ENCODE results near the gene ANXA3. TPM values are rescaled to one million over a fixed set of nuclear protein-coding genes. Genes with fewer than 3 reads are reported as not detected.
"Not testable (repeated sequence)": the region's sequence is repeated elsewhere in the genome, so short reads cannot be mapped to it uniquely, and the experiment has no call there.

Gene ANXA3
- total and polyA plus RNA-seq, 4 donors = 15.4 to 70.0 (median 29.9) TPM

GRCh38 chr4:78588894-78589545 lies 37.5 kb downstream of the ANXA3 start:
- Histone ChIP-seq H3K36me3 (ENCODE audit: control insufficient read depth, insufficient read depth, low read length) (no peaks in the 10 kb centered on the region), H3K27ac (ENCODE audit: low read depth, low read length) (no peak overlapping the region), H3K4me1 (ENCODE audit: control insufficient read depth, insufficient read depth, low read length) (no peaks in the 10 kb centered on the region), H3K9me3 (ENCODE audit: control insufficient read depth, insufficient read depth, low read length) (no peaks in the 10 kb centered on the region), H3K4me3 (ENCODE audit: low read depth, low read length) (no peak overlapping the region), H3K27me3 (ENCODE audit: control insufficient read depth, insufficient read depth, low read length) (no peaks in the 10 kb centered on the region)
- 29% methylated on average over 4 of the region's 4 CpGs for WGBS (ENCODE audit: insufficient coverage)
- peak in 1 of 6 donors; percentile 61 for DNase-seq (ENCODE audit: low read depth in 4 of 6, low spot score in 6 of 6)

GRCh38 chr4:78591404-78591803 lies 39.8 kb downstream of the ANXA3 start:
- no peaks in the 10 kb centered on the region for H3K27me3 ChIP-seq (ENCODE audit: control insufficient read depth, insufficient read depth, low read length)
- no peak for DNase-seq (ENCODE audit: low read depth in 4 of 6, low spot score in 6 of 6)
- no peaks in the 10 kb centered on the region for H3K9me3 ChIP-seq (ENCODE audit: control insufficient read depth, insufficient read depth, low read length)
- H3K36me3 ChIP-seq (ENCODE audit: control insufficient read depth, insufficient read depth, low read length) = no peaks in the 10 kb centered on the region
- H3K4me1 ChIP-seq (ENCODE audit: control insufficient read depth, insufficient read depth, low read length) = no peaks in the 10 kb centered on the region
- H3K27ac ChIP-seq (ENCODE audit: low read depth, low read length) = no peak overlapping the region
- WGBS (ENCODE audit: insufficient coverage) = no CpG with 5 or more reads among the region's 2 CpGs
- no peak overlapping the region for H3K4me3 ChIP-seq (ENCODE audit: low read depth, low read length)

- no peaks in the 10 kb centered on the region for H3K9me3 ChIP-seq (ENCODE audit: control insufficient read depth, insufficient read depth, low read length)
- no CpG with 5 or more reads among the region's 3 CpGs for WGBS (ENCODE audit: insufficient coverage)
- no peaks in the 10 kb centered on the region for H3K4me1 ChIP-seq (ENCODE audit: control insufficient read depth, insufficient read depth, low read length)
- no peak overlapping the region for H3K27ac ChIP-seq (ENCODE audit: low read depth, low read length)
- no peaks in the 10 kb centered on the region for H3K27me3 ChIP-seq (ENCODE audit: control insufficient read depth, insufficient read depth, low read length)
- H3K4me3 ChIP-seq (ENCODE audit: low read depth, low read length) = no peak overlapping the region
- no peaks in the 10 kb centered on the region for H3K36me3 ChIP-seq (ENCODE audit: control insufficient read depth, insufficient read depth, low read length)
- DNase-seq (ENCODE audit: low read depth in 4 of 6, low spot score in 6 of 6) = no peak
Observed at GRCh38 chr4:78592088-78592783, 40.7 kb downstream of the ANXA3 start.

DNA sequence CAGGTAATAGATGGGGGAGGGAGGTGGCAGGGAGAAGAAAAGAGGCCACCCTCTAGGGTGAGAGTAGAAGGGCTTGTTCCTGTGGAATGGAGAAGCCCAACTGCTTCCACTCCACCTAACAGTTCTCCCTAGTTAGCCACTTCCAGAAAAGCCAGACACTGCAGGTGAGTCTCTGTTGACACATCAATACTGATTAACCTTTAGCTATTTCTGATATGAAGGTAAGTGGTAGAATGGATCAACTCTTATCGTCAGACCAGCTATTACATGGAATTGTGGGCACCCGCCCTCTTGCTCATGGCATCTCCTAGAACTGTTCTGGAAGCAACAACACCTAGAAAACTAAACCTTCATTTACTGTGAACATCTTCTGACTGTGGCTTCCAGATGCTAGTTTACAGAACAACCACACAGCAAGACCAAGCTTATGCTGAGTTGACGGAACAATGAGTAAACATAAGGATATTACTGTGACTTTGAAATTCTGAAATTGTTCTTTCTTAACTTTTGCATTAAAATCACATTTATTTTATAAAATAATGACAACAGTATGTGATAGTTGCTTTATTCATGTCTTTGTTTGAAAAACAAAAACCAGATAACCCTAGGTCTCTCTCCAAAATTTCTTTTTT lies 44.7 kb downstream of the ANXA3 start:
- no peaks in the 10 kb centered on the region for H3K4me1 ChIP-seq (ENCODE audit: control insufficient read depth, insufficient read depth, low read length)
- WGBS (ENCODE audit: insufficient coverage) = 90% methylated on average over 2 of the region's 3 CpGs
- no peak overlapping the region for H3K27ac ChIP-seq (ENCODE audit: low read depth, low read length)
- H3K4me3 ChIP-seq (ENCODE audit: low read depth, low read length) = no peak overlapping the region
- no peaks in the 10 kb centered on the region for H3K9me3 ChIP-seq (ENCODE audit: control insufficient read depth, insufficient read depth, low read length)
- H3K27me3 ChIP-seq (ENCODE audit: control insufficient read depth, insufficient read depth, low read length) = no peaks in the 10 kb centered on the region
- H3K36me3 ChIP-seq (ENCODE audit: control insufficient read depth, insufficient read depth, low read length) = no peaks in the 10 kb centered on the region
- DNase-seq (ENCODE audit: low read depth in 4 of 6, low spot score in 6 of 6) = no peak

DNA sequence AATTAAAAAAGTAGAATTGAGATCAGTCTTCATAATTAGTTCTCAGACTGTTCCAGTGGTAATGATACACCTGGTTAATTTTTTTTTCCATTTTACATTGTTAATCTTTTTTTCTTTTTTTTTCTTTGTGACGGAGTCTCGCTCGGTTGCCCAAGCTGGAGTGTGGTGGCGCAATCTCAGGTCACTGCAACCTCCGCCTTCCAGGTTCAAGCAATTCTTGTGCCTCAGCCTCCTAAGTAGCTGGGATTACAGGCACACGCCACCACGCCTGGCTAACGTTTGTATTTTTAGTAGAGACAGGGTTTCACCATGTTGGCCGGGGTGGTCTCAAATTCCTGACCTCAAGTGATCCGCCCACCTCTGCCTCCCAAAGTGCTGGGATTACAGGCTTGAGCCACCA lies 46.9 kb downstream of the ANXA3 start:
- not testable (repeated sequence) for DNase-seq (ENCODE audit: low read depth in 4 of 6, low spot score in 6 of 6); H3K36me3 ChIP-seq (ENCODE audit: control insufficient read depth, insufficient read depth, low read length); H3K4me1 ChIP-seq (ENCODE audit: control insufficient read depth, insufficient read depth, low read length); H3K27ac ChIP-seq (ENCODE audit: low read depth, low read length); H3K9me3 ChIP-seq (ENCODE audit: control insufficient read depth, insufficient read depth, low read length); H3K27me3 ChIP-seq (ENCODE audit: control insufficient read depth, insufficient read depth, low read length); H3K4me3 ChIP-seq (ENCODE audit: low read depth, low read length)
- 96% methylated on average over 7 of the region's 10 CpGs for WGBS (ENCODE audit: insufficient coverage)

- Histone ChIP-seq H3K9me3 (ENCODE audit: control insufficient read depth, insufficient read depth, low read length) (no peaks in the 10 kb centered on the region), H3K27me3 (ENCODE audit: control insufficient read depth, insufficient read depth, low read length) (no peaks in the 10 kb centered on the region), H3K4me3 (ENCODE audit: low read depth, low read length) (no peak overlapping the region), H3K36me3 (ENCODE audit: control insufficient read depth, insufficient read depth, low read length) (no peaks in the 10 kb centered on the region), H3K27ac (ENCODE audit: low read depth, low read length) (no peak overlapping the region), H3K4me1 (ENCODE audit: control insufficient read depth, insufficient read depth, low read length) (no peaks in the 10 kb centered on the region)
- DNase-seq (ENCODE audit: low read depth in 4 of 6, low spot score in 6 of 6) = no peak
- WGBS (ENCODE audit: insufficient coverage) = 81% methylated on average over 2 of the region's 4 CpGs
Observed at GRCh38 chr4:78599147-78599546, 47.6 kb downstream of the ANXA3 start.

DNA sequence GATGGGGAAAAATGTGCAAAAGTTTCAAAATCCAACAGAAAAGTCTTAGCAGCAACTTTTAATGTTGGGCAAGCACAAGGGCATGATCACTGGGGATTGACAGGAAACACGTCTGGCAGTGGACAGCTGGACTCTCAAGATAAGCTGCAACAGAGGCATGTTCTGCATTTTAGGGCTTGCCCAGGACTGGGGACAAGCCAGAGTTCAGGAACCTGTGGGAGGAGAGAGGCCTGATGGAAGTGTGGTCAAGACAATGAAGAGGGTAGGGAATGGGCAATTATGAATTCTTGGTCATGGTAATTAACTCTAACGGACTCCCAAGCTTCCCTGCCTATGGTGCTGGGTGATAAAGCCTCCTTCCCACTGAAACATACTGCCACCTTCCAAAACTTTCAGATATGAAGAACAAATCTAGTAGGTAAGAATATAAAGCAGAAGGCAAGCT lies 48.4 kb downstream of the ANXA3 start:
- Histone ChIP-seq H3K36me3 (ENCODE audit: control insufficient read depth, insufficient read depth, low read length) (no peaks in the 10 kb centered on the region), H3K4me1 (ENCODE audit: control insufficient read depth, insufficient read depth, low read length) (no peaks in the 10 kb centered on the region), H3K4me3 (ENCODE audit: low read depth, low read length) (no peak overlapping the region), H3K27me3 (ENCODE audit: control insufficient read depth, insufficient read depth, low read length) (no peaks in the 10 kb centered on the region), H3K27ac (ENCODE audit: low read depth, low read length) (no peak overlapping the region), H3K9me3 (ENCODE audit: control insufficient read depth, insufficient read depth, low read length) (no peaks in the 10 kb centered on the region)
- 93% methylated on average over 1 of the region's 2 CpGs for WGBS (ENCODE audit: insufficient coverage)
- no peak for DNase-seq (ENCODE audit: low read depth in 4 of 6, low spot score in 6 of 6)

DNA sequence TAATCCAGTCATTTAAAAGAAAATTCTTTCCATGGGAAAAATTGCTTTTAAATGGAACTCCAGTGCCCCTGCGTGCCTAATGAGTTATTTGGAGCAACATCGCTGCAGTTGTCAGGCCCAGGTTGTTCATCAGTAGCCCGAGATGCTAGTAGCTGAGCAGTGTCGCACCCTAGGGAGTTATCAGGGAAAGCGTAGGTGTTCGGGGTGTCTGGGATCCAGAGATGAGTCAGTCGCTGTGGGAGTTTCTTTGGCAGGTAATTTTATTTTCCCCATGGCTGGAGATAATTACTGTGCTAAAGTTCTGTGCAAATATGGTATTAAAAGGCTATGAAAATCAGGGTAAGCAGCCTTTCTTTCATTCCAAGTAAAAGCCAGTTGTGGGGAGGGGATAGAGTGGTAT lies 49.4 kb downstream of the ANXA3 start:
- H3K4me1 ChIP-seq (ENCODE audit: control insufficient read depth, insufficient read depth, low read length) = no peaks in the 10 kb centered on the region
- peak in 1 of 6 donors; percentile 86 for DNase-seq (ENCODE audit: low read depth in 4 of 6, low spot score in 6 of 6)
- no peaks in the 10 kb centered on the region for H3K36me3 ChIP-seq (ENCODE audit: control insufficient read depth, insufficient read depth, low read length)
- H3K9me3 ChIP-seq (ENCODE audit: control insufficient read depth, insufficient read depth, low read length) = no peaks in the 10 kb centered on the region
- no peak overlapping the region for H3K27ac ChIP-seq (ENCODE audit: low read depth, low read length)
- 52% methylated on average over 4 of the region's 7 CpGs for WGBS (ENCODE audit: insufficient coverage)
- H3K27me3 ChIP-seq (ENCODE audit: control insufficient read depth, insufficient read depth, low read length) = no peaks in the 10 kb centered on the region
- no peak overlapping the region for H3K4me3 ChIP-seq (ENCODE audit: low read depth, low read length)

- H3K27me3 ChIP-seq (ENCODE audit: control insufficient read depth, insufficient read depth, low read length) = no peaks in the 10 kb centered on the region
- H3K36me3 ChIP-seq (ENCODE audit: control insufficient read depth, insufficient read depth, low read length) = no peaks in the 10 kb centered on the region
- H3K4me3 ChIP-seq (ENCODE audit: low read depth, low read length) = no peak overlapping the region
- 70% methylated on average over 3 of the region's 3 CpGs for WGBS (ENCODE audit: insufficient coverage)
- H3K27ac ChIP-seq (ENCODE audit: low read depth, low read length) = no peak overlapping the region
- DNase-seq (ENCODE audit: low read depth in 4 of 6, low spot score in 6 of 6) = no peak
- H3K9me3 ChIP-seq (ENCODE audit: control insufficient read depth, insufficient read depth, low read length) = no peaks in the 10 kb centered on the region
- H3K4me1 ChIP-seq (ENCODE audit: control insufficient read depth, insufficient read depth, low read length) = no peaks in the 10 kb centered on the region
Observed at GRCh38 chr4:78602334-78602733, 50.8 kb downstream of the ANXA3 start.

DNA sequence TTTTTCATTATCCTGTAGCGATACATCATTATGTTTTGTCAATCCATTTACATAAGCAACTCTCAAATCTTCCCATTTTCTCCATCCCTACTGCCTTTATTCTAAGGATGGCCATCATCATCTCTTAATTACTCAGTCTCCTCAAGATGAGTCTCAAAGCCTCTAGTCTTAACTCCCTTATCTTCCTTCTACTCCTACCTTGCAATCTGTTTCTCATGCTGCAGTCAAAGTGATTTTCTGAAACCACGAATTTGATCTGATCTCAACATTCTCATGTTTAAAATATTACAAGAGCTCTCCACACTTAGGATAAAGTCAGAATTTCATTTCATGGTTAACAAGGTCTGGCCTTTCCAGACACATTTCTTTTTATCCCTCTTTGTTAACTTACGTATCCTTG lies 51.8 kb downstream of the ANXA3 start:
- no peak for DNase-seq (ENCODE audit: low read depth in 4 of 6, low spot score in 6 of 6)
- H3K9me3 ChIP-seq (ENCODE audit: control insufficient read depth, insufficient read depth, low read length) = no peaks in the 10 kb centered on the region
- 90% methylated on average over 3 of the region's 3 CpGs for WGBS (ENCODE audit: insufficient coverage)
- no peaks in the 10 kb centered on the region for H3K27me3 ChIP-seq (ENCODE audit: control insufficient read depth, insufficient read depth, low read length)
- no peak overlapping the region for H3K4me3 ChIP-seq (ENCODE audit: low read depth, low read length)
- no peaks in the 10 kb centered on the region for H3K36me3 ChIP-seq (ENCODE audit: control insufficient read depth, insufficient read depth, low read length)
- H3K27ac ChIP-seq (ENCODE audit: low read depth, low read length) = no peak overlapping the region
- H3K4me1 ChIP-seq (ENCODE audit: control insufficient read depth, insufficient read depth, low read length) = no peaks in the 10 kb centered on the region
